CD14-positive monocyte (primary cell): ENCODE data around the gene BCL2. TPM values are rescaled to one million over a fixed set of nuclear protein-coding genes. Genes with fewer than 3 reads are reported as not detected.

ENCODE experiments used
- DNase-seq, 3 donors: peaks; one replicate each; pipeline ENCODE4 v3.0.0-alpha.2; 2011 to 2022
- H2AFZ ChIP-seq: 2 replicates; pipeline ENCODE4 v1.6.0; 2012; ENCODE audit warnings: mild to moderate bottlenecking, low read depth, low read length, inconsistent platforms; ENCODE audit not compliant: insufficient read depth, poor library complexity, severe bottlenecking
- H3K27ac ChIP-seq, 2 donors: 1 replicate in 1 of 2; 2 replicates in 1 of 2; pipeline ENCODE4 v1.5.1; 2012 to 2013; ENCODE audit warnings: low read length in 2 of 2, control low read depth in 1 of 2, inconsistent platforms in 1 of 2, low read depth in 1 of 2, mild to moderate bottlenecking in 1 of 2
- H3K27me3 ChIP-seq, 2 donors: one replicate each; pipeline versions ENCODE4 v1.6.0 to v1.6.1; 2011 to 2013; ENCODE audit warnings: low read length in 2 of 2; ENCODE audit not compliant: control insufficient read depth in 2 of 2, insufficient read depth in 2 of 2
- H3K36me3 ChIP-seq, 2 donors: replicated peaks in 1 of 2; 1 replicate in 1 of 2; 2 replicates in 1 of 2; pipeline versions ENCODE4 v1.5.1 to v1.6.1; 2012 to 2013; ENCODE audit warnings: low read length in 2 of 2, control low read depth in 1 of 2, inconsistent platforms in 1 of 2, mild to moderate bottlenecking in 1 of 2; ENCODE audit not compliant: insufficient read depth in 2 of 2, control insufficient read depth in 1 of 2
- H3K4me1 ChIP-seq, 2 donors: 1 replicate in 1 of 2; 2 replicates in 1 of 2; pipeline versions ENCODE4 v1.5.1 to v1.6.1; 2012 to 2013; ENCODE audit warnings: low read length in 2 of 2, control low read depth in 1 of 2, inconsistent platforms in 1 of 2, mild to moderate bottlenecking in 1 of 2, moderate library complexity in 1 of 2; ENCODE audit not compliant: insufficient read depth in 2 of 2, control insufficient read depth in 1 of 2
- H3K4me2 ChIP-seq: replicated peaks from 2 replicates; pipeline ENCODE3; 2012; ENCODE audit warnings: low read length, moderate library complexity, mild to moderate bottlenecking; ENCODE audit not compliant: poor library complexity, severe bottlenecking; ENCODE audit errors: extremely low read depth
- H3K4me3 ChIP-seq, 3 experiments: fragments of 200-600 bp in 1 of 3; sonication (generic) in 1 of 3; replicated peaks in 1 of 3; 1 replicate in 2 of 3; 2 replicates in 1 of 3; pipeline ENCODE4 v1.5.1; 2011 to 2013; ENCODE audit warnings: low read length in 3 of 3, mild to moderate bottlenecking in 3 of 3, control low read depth in 2 of 3, low read depth in 2 of 3, inconsistent platforms in 1 of 3, moderate library complexity in 1 of 3
- H3K79me2 ChIP-seq: 2 replicates; pipeline ENCODE4 v1.6.0; 2012; ENCODE audit warnings: mild to moderate bottlenecking, control low read depth, inconsistent platforms, low read length, moderate library complexity; ENCODE audit not compliant: insufficient read depth
- H3K9ac ChIP-seq: 2 replicates; pipeline ENCODE4 v1.6.0; 2017; ENCODE audit warnings: low read length, mild to moderate bottlenecking; ENCODE audit not compliant: insufficient read depth, poor library complexity, severe bottlenecking
- H3K9me3 ChIP-seq, 2 donors: replicated peaks in 1 of 2; 1 replicate in 1 of 2; 2 replicates in 1 of 2; pipeline versions ENCODE4 v1.5.1 to v1.6.1; 2012 to 2013; ENCODE audit warnings: low read length in 2 of 2, control low read depth in 1 of 2; ENCODE audit not compliant: control insufficient read depth in 1 of 2, insufficient read depth in 1 of 2
- H4K20me1 ChIP-seq: 2 replicates; pipeline ENCODE4 v1.6.0; 2012; ENCODE audit warnings: mild to moderate bottlenecking, low read length, control low read depth, moderate library complexity; ENCODE audit not compliant: insufficient read depth
- H3K27ac Mint-ChIP-seq, 7 donors: one replicate each; pipeline ENCODE4 v1.8.0; 2020; ENCODE audit warnings: mild to moderate bottlenecking in 7 of 7, mixed read lengths in 7 of 7, moderate library complexity in 6 of 7, inconsistent platforms in 2 of 7
- H3K27me3 Mint-ChIP-seq, 3 donors: one replicate each; pipeline ENCODE4 v1.8.0; 2021 to 2022; ENCODE audit warnings: low read depth in 3 of 3, mild to moderate bottlenecking in 3 of 3, mixed read lengths in 3 of 3, moderate library complexity in 3 of 3, inconsistent platforms in 1 of 3
- H3K36me3 Mint-ChIP-seq, 2 donors: one replicate each; pipeline ENCODE4 v1.8.0; 2020; ENCODE audit warnings: mixed read lengths in 2 of 2, inconsistent platforms in 1 of 2, mild to moderate bottlenecking in 1 of 2
- H3K4me1 Mint-ChIP-seq: one replicate; pipeline ENCODE4 v1.8.0; 2020; ENCODE audit warnings: mild to moderate bottlenecking, mixed read lengths
- H3K4me3 Mint-ChIP-seq, 2 donors: one replicate each; pipeline ENCODE4 v1.8.0; 2020; ENCODE audit warnings: mild to moderate bottlenecking in 2 of 2, mixed read lengths in 2 of 2, moderate library complexity in 1 of 2
- H3K9me3 Mint-ChIP-seq, 7 donors: one replicate each; pipeline ENCODE4 v1.8.0; 2020 to 2022; ENCODE audit warnings: mixed read lengths in 7 of 7, mild to moderate bottlenecking in 6 of 7, moderate library complexity in 6 of 7, inconsistent platforms in 2 of 7
- WGBS: methylation state at CpG from one replicate; pipeline ENCODE4 v1.1.5; 2013; ENCODE audit warnings: missing lambda C conversion rate; ENCODE audit not compliant: insufficient coverage; 5-methylcytosine and 5-hydroxymethylcytosine counted together
- intact Hi-C, 2 donors: fragments of 100-400 bp; cut with micrococcal nuclease; formaldehyde crosslinking; loops; one replicate each; pipeline versions ENCODE4 v1.15.0 to v1.15.1; 2023
- polyA plus RNA-seq, 3 donors: library from polyadenylated mRNA; depleted of rRNA in 1 of 3; unstranded in 2 of 3; stranded (reverse) in 1 of 3; fragments of 300-500 nt in 2 of 3; fragments of >200 nt in 1 of 3; fragmentation: Illumina TruSeq in 2 of 3; gene quantifications; 1 replicate in 2 of 3; 2 replicates in 1 of 3; pipeline ENCODE4 v1.2.3, GENCODE V29; 2012 to 2021
- TF ChIP-seq, protein P1 (sequence below): fragments of 200-600 bp; IDR thresholded peaks from one replicate; pipeline ENCODE4 v1.8.0; 2022; ENCODE audit warnings: antibody characterized with exemption, mild to moderate bottlenecking

BCL2 gene
- polyA plus RNA-seq, 3 donors = 0.58 to 2.5 (median 1.1) TPM

DNA sequence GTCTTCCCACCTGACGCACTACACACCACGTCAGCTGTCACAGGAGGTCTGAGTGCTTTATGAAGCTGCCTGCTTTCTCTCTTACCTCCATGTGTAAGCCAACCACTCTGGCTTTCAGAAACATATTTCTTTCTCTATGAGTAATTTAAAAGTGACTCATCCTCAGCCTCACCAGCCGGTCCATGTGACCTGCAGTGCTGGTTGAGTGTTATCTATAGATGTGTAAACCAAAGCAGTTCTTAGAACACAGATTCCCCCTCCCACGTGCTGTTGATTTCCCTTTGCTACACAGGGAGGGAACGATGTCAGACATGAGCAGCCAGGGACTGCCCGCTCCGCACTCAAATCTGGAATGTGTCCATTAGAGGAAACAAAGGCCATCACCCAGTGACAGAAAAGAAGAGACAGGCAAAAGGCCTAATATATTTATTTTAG, 157.8 kb downstream of the BCL2 start:
- Mint-ChIP-seq H3K4me3 (no peak overlapping the region), H3K27me3 (no peaks in the 10 kb centered on the region), H3K36me3 (peaks cover 0 to 5% of the 10 kb centered on the region in 2 donors), H3K27ac (peak overlapping the region; percentile 77 to 93 (median 88)), H3K9me3 (peaks cover 0 to 3% (median 0%) of the 10 kb centered on the region in 7 donors), H3K4me1 (peaks cover 29% of the 10 kb centered on the region)
- Histone ChIP-seq H2AFZ (no peak overlapping the region), H3K4me2 (no peak overlapping the region), H3K36me3 (no peaks in the 10 kb centered on the region), H3K4me1 (peaks cover 21 to 28% of the 10 kb centered on the region in 2 donors), H3K9me3 (no peaks in the 10 kb centered on the region), H3K27ac (peak overlapping the region; percentile 28 to 59), H3K79me2 (no peaks in the 10 kb centered on the region), H3K27me3 (no peaks in the 10 kb centered on the region), H4K20me1 (no peaks in the 10 kb centered on the region), H3K9ac (no peak overlapping the region), H3K4me3 (no peak overlapping the region)
- DNase-seq = peak; percentile 71 to 87 (median 84)
- intact Hi-C loops = no loop called here
- 66% methylated on average over 2 of the region's 7 CpGs for WGBS
- TF ChIP-seq, protein P1, sequence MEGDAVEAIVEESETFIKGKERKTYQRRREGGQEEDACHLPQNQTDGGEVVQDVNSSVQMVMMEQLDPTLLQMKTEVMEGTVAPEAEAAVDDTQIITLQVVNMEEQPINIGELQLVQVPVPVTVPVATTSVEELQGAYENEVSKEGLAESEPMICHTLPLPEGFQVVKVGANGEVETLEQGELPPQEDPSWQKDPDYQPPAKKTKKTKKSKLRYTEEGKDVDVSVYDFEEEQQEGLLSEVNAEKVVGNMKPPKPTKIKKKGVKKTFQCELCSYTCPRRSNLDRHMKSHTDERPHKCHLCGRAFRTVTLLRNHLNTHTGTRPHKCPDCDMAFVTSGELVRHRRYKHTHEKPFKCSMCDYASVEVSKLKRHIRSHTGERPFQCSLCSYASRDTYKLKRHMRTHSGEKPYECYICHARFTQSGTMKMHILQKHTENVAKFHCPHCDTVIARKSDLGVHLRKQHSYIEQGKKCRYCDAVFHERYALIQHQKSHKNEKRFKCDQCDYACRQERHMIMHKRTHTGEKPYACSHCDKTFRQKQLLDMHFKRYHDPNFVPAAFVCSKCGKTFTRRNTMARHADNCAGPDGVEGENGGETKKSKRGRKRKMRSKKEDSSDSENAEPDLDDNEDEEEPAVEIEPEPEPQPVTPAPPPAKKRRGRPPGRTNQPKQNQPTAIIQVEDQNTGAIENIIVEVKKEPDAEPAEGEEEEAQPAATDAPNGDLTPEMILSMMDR = no peak

DNA sequence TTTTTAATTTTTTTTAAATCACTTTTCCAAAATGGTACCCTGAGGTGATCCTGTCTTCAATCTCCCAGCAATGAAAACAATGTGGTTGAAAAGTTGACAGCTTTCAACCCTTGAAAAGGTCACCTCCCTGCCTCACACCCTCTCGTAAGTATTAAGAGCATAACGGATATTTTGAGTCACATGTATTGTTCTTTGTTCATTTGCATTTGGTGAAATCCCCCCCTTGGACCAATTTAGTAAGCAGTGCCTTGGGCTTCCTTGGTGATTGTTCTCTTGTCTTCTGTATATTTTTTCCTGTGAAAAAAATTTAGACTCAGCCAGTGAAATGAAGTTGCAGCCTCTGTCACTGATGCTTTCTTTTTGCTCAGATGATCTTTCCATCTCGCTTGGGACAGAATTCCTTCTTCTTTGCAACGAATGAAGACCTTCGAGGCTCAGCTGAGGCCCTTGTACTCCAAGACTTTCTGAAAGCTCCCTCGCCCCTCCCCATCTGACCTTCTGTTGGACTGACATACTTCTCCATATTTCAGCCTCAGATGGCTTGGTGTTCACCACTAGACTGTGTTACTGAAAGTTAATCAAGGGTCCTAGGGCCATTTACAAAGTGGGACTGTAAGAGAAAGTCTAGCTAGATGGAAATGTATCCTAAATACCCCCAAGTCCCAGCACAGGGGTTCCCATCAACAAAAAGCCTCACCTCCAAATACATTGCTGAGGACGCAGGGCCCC, 158.4 kb downstream of the BCL2 start:
- H4K20me1 ChIP-seq = no peaks in the 10 kb centered on the region
- no peak for DNase-seq
- no peak overlapping the region for H3K9ac ChIP-seq
- peaks cover 21 to 28% of the 10 kb centered on the region in 2 donors for H3K4me1 ChIP-seq
- no peaks in the 10 kb centered on the region for H3K36me3 ChIP-seq
- H3K9me3 Mint-ChIP-seq = peaks cover 0 to 3% (median 0%) of the 10 kb centered on the region in 7 donors
- TF ChIP-seq, protein P1 = no peak
- H3K79me2 ChIP-seq = no peaks in the 10 kb centered on the region
- no peak overlapping the region for H3K4me3 ChIP-seq
- H3K4me2 ChIP-seq = no peak overlapping the region
- H3K36me3 Mint-ChIP-seq = peaks cover 0 to 5% of the 10 kb centered on the region in 2 donors
- intact Hi-C loops = no loop called here
- H3K4me1 Mint-ChIP-seq = peaks cover 29% of the 10 kb centered on the region
- 89% methylated on average over 1 of the region's 7 CpGs for WGBS
- no peaks in the 10 kb centered on the region for H3K27me3 Mint-ChIP-seq
- H3K27ac ChIP-seq = peak overlapping the region; percentile 28 to 59
- H3K27ac Mint-ChIP-seq = peak overlapping the region in 5 of 7 donors; percentile 57 to 93 (median 81)
- no peak overlapping the region for H3K4me3 Mint-ChIP-seq
- no peaks in the 10 kb centered on the region for H3K9me3 ChIP-seq
- no peak overlapping the region for H2AFZ ChIP-seq
- no peaks in the 10 kb centered on the region for H3K27me3 ChIP-seq
